Smooth muscle cell (in vitro differentiated cells): ENCODE results near the gene LENG1. TPM values are rescaled to one million over a fixed set of nuclear protein-coding genes. Genes with fewer than 3 reads are reported as not detected.

Source experiments
- DNase-seq: peaks from one replicate; lab custom pipeline; 2025; ENCODE audit not compliant: unreplicated experiment; lab: John Stamatoyannopoulos, UW
- H2AFZ ChIP-seq: fragments of 200-600 bp; sonication (generic); 2 replicates; pipeline ENCODE4 v1.6.0; 2016; ENCODE audit warnings: antibody characterized with exemption, low read depth, mild to moderate bottlenecking
- H3F3A ChIP-seq: fragments of 200-600 bp; sonication (generic); 2 replicates; pipeline ENCODE4 v1.6.0; 2017; ENCODE audit warnings: antibody characterized with exemption, low read depth
- H3K27ac ChIP-seq: fragments of 200-600 bp; sonication (generic); 2 replicates; pipeline ENCODE4 v1.5.1; 2016; ENCODE audit warnings: low read depth, mild to moderate bottlenecking
- H3K27me3 ChIP-seq: fragments of 200-600 bp; sonication (generic); 2 replicates; pipeline ENCODE4 v1.6.1; 2016; ENCODE audit warnings: low read depth, mild to moderate bottlenecking
- H3K36me3 ChIP-seq: fragments of 200-600 bp; sonication (generic); 2 replicates; pipeline ENCODE4 v1.5.1; 2016; ENCODE audit warnings: low read depth
- H3K4me1 ChIP-seq: fragments of 200-600 bp; sonication (generic); 2 replicates; pipeline ENCODE4 v1.5.1; 2016; ENCODE audit warnings: low read depth
- H3K4me2 ChIP-seq: fragments of 200-600 bp; sonication (generic); 2 replicates; pipeline ENCODE4 v1.6.0; 2016; ENCODE audit warnings: mild to moderate bottlenecking
- H3K4me3 ChIP-seq: fragments of 200-600 bp; sonication (generic); 2 replicates; pipeline ENCODE4 v1.5.1; 2016; ENCODE audit warnings: mild to moderate bottlenecking
- H3K79me2 ChIP-seq: fragments of 200-600 bp; sonication (generic); 2 replicates; pipeline ENCODE4 v1.6.0; 2016; ENCODE audit warnings: low read depth, mild to moderate bottlenecking
- H3K9ac ChIP-seq: fragments of 200-600 bp; sonication (generic); 2 replicates; pipeline ENCODE4 v1.6.0; 2016; ENCODE audit warnings: low read depth
- H3K9me3 ChIP-seq: fragments of 200-600 bp; sonication (generic); replicated peaks from 2 replicates; pipeline ENCODE4 v1.5.1; 2016; ENCODE audit warnings: low read depth
- H4K20me1 ChIP-seq: fragments of 200-600 bp; sonication (generic); 2 replicates; pipeline ENCODE4 v1.6.0; 2016; ENCODE audit warnings: low read depth
- whole genome bisulfite sequencing: methylation state at CpG from one replicate; pipeline ENCODE4 v1.1.7; 2016; ENCODE audit warnings: low lambda C conversion rate; 5-methylcytosine and 5-hydroxymethylcytosine counted together
- polyA plus RNA-seq: library from polyadenylated mRNA; unstranded; fragments of >200 nt; fragmentation: Nextera tagmentation; extraction: Ambion mirVana; gene quantifications from 2 replicates; pipeline ENCODE4 v1.2.1, GENCODE V29; 2016
- total RNA-seq: library from RNA; depleted of rRNA; stranded (reverse); fragments of >200 nt; gene quantifications from 2 replicates; pipeline ENCODE4 v1.2.3, GENCODE V29; 2014
- TF ChIP-seq, protein P1 (sequence below): fragments of 200-600 bp; sonication (generic); IDR thresholded peaks from 2 replicates; pipeline ENCODE4 v1.5.1; 2017; ENCODE audit warnings: borderline replicate concordance, mild to moderate bottlenecking, antibody characterized with exemption; ENCODE audit not compliant: insufficient read depth, poor library complexity, severe bottlenecking

LENG1 gene
- total and polyA plus RNA-seq, 2 experiments from 2014 or later = 10.9 to 14.1 TPM

DNA sequence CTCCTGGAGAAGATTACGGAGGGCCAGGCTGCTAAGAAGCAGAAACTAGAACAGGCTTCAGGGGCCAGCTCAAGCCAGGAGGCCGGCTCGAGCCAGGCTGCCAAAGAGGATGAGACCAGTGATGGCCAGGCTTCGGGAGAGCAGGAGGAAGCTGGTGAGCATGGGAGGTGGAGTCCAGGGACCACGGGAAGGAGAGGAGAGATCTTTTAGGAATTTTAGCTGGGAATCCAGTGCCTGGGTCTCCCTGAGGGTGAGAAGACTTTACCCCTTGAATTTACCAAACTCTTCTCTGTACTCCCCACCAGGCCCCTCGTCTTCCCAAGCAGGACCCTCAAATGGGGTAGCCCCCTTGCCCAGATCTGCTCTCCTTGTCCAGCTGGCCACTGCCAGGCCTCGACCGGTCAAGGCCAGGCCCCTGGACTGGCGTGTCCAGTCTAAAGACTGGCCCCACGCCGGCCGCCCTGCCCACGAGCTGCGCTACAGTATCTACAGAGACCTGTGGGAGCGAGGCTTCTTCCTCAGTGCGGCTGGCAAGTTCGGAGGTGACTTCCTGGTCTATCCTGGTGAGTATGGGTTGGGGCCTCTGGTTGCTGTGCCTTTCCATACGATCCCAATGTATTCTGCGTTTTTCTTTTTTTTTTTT is 32.4 kb upstream of the LENG1 start:
- H2AFZ ChIP-seq = peak overlapping the region; percentile 39
- TF ChIP-seq, protein P1, sequence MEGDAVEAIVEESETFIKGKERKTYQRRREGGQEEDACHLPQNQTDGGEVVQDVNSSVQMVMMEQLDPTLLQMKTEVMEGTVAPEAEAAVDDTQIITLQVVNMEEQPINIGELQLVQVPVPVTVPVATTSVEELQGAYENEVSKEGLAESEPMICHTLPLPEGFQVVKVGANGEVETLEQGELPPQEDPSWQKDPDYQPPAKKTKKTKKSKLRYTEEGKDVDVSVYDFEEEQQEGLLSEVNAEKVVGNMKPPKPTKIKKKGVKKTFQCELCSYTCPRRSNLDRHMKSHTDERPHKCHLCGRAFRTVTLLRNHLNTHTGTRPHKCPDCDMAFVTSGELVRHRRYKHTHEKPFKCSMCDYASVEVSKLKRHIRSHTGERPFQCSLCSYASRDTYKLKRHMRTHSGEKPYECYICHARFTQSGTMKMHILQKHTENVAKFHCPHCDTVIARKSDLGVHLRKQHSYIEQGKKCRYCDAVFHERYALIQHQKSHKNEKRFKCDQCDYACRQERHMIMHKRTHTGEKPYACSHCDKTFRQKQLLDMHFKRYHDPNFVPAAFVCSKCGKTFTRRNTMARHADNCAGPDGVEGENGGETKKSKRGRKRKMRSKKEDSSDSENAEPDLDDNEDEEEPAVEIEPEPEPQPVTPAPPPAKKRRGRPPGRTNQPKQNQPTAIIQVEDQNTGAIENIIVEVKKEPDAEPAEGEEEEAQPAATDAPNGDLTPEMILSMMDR = no peak
- 56% methylated on average over 19 of the region's 19 CpGs for WGBS
- no peaks in the 10 kb centered on the region for H3K9me3 ChIP-seq
- H3K79me2 ChIP-seq = peaks cover 32% of the 10 kb centered on the region
- peaks cover 11% of the 10 kb centered on the region for H3F3A ChIP-seq
- peaks cover 6% of the 10 kb centered on the region for H3K4me1 ChIP-seq
- H3K27ac ChIP-seq = peak overlapping the region; percentile 98
- H3K4me3 ChIP-seq = peak overlapping the region; percentile 78
- H3K27me3 ChIP-seq = no peaks in the 10 kb centered on the region
- peak overlapping the region; percentile 84 for H3K4me2 ChIP-seq
- DNase-seq = no peak
- no peaks in the 10 kb centered on the region for H3K36me3 ChIP-seq
- H3K9ac ChIP-seq = peak overlapping the region; percentile 96
- H4K20me1 ChIP-seq = peaks cover 9% of the 10 kb centered on the region

DNA sequence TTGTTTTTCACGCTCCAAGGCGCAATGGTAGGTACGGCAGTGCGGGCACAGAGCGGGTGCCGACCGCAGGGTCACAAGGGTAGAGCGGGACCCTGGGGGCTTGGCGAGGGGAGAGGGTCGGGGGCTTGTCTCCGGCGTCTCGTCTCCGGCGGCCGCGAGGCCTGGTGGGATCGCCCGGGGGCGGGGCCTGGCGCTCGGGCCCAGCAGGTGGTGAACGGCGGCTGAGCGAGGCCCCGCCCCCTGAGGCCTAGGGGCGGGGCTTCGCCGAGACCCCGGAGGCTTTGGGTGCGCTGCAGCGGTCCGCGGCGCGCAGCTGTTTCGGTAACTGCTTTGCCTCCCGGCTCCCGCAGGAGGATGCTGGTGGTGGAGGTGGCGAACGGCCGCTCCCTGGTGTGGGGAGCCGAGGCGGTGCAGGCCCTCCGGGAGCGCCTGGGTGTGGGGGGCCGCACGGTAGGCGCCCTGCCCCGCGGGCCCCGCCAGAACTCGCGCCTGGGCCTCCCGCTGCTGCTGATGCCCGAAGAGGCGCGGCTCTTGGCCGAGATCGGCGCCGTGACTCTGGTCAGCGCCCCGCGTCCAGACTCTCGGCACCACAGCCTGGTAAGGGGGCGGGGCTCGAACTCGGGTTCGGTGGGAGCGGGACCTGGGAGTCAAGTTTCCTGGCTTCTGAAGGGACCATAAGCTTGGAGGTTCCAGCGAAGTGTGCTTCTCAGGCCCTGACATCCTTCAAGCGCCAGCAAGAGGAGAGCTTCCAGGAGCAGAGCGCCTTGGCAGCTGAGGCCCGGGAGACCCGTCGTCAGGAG is 31.7 kb upstream of the LENG1 start, which contains the start of gene TSEN34:
TSEN34 (plus strand) TSS at position 298 of the 800 bp plus-strand sequence; CDS start at position 355, 57 bp downstream.
- Histone ChIP-seq H3K4me3 (peak within 1 kb of the TSS; percentile 78), H3K79me2 (peaks cover 33% of the 10 kb centered on the region), H3K4me2 (peak within 1 kb of the TSS; percentile 84), H3K9me3 (no peaks in the 10 kb centered on the region), H3K27me3 (no peaks in the 10 kb centered on the region), H4K20me1 (peaks cover 16% of the 10 kb centered on the region), H3K27ac (peak within 1 kb of the TSS; percentile 98), H3K36me3 (no peaks in the 10 kb centered on the region), H3K4me1 (peaks cover 6% of the 10 kb centered on the region), H3K9ac (peak within 1 kb of the TSS; percentile 96), H2AFZ (peak within 1 kb of the TSS; percentile 77), H3F3A (peaks cover 11% of the 10 kb centered on the region)
- DNase-seq = peak; percentile 98
- TF ChIP-seq, protein P1 = no peak
- 3% methylated on average over 63 of the region's 77 CpGs for WGBS

DNA sequence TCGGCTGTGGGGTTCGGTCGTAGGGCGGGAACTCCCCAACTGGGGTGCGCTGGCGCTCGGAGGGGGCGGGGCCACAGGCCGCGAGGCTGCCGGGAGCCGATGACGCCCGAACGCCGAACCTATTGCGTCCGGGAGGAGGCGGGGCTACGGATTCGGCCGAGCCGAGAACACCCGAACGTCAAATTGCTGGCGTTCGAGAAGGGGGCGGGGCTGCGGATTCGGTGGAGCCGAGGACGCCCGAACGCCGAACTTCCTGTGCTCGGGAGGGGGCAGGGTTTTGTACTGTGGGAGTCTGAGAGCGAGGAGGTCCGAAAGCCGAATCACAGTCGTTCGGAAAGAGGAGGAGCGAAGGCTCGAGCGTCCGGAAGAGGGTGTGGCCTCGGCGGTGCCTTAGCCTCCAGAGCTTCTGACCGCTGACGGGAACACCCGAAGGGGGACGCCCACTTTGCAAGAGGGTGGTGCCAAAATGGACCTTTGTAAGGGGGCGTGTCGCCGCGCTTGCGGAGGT is 31.0 kb upstream of the LENG1 start:
- TF ChIP-seq, protein P1 = no peak
- peak overlapping the region; percentile 84 for H3K4me2 ChIP-seq
- H3K79me2 ChIP-seq = peaks cover 37% of the 10 kb centered on the region
- H3K4me3 ChIP-seq = peak overlapping the region; percentile 78
- peak overlapping the region; percentile 96 for H3K9ac ChIP-seq
- H3K27me3 ChIP-seq = no peaks in the 10 kb centered on the region
- H3K27ac ChIP-seq = peak overlapping the region; percentile 98
- no peaks in the 10 kb centered on the region for H3K36me3 ChIP-seq
- under 1% methylated on average over 52 of the region's 56 CpGs for whole genome bisulfite sequencing
- H3K4me1 ChIP-seq = peaks cover 6% of the 10 kb centered on the region
- H3F3A ChIP-seq = peaks cover 11% of the 10 kb centered on the region
- H3K9me3 ChIP-seq = no peaks in the 10 kb centered on the region
- DNase-seq = peak; percentile 100
- peaks cover 16% of the 10 kb centered on the region for H4K20me1 ChIP-seq
- peak overlapping the region; percentile 77 for H2AFZ ChIP-seq
